GM19035 (cell line): ENCODE results near the gene MSL3B.
"Not testable (repeated sequence)": the region's sequence is repeated elsewhere in the genome, so short reads cannot be mapped to it uniquely, and the experiment has no call there.

ENCODE experiments used
- ATAC-seq: cut with Tn5 transposase; IDR thresholded peaks from one replicate; pipeline ENCODE4 v1.9.1; 2021; ENCODE audit not compliant: unreplicated experiment

MSL3B gene

DNA sequence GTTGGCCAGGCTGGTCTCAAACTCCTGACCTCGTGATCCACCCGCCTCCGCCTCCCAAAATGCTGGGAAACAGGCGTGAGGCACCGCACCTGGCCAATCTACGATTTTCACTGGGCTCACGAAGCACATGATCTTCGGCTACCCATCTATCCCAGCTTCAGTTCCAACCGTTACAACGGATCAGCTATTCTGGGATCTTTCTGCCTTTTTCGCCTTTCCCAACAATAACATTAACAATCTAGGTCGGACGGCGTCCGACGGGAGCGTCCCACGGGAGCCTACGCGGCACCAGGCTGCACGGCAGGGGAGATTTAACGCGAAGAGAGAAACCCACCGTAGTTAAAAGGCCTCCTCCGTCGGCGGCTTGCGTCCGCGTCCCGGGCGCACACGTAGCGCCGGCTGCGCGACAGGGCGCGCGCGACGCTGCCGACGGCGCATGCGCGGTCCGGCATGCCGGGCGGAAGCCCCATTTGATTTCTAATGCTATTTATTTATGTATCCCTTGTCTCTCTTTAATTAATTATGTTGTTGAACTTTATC is at the start of gene MSL3B:
Gene MSL3B, minus strand, starts transcription at position 394 of the 540 bp plus-strand sequence.
- peak; percentile 84 for ATAC-seq

DNA sequence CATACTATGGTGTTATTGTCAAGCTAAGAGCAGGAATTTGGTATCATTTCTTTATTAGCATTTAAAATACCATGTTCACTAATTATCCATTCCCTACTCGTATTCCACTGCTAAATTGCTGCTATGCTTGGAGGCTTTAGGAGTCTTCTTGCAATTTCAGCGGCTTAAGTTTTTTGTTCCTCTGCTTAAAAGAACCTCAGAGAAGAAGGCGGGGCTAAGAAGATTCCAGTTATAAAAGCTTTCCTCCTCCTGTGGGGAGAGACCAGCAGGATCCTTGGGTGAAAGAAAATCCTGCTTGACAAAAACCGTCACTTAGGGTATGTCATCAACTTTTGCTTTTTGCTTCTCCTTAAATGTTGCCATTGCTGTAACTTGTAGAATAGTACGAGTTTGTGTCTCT is 48.9 kb upstream of the MSL3B start, which contains the start of gene TRPM8:
Gene TRPM8, plus strand, starts transcription at position 258 of the 400 bp plus-strand sequence. CDS start 9,165 bp downstream, outside the sequence.
- no peak for ATAC-seq

DNA sequence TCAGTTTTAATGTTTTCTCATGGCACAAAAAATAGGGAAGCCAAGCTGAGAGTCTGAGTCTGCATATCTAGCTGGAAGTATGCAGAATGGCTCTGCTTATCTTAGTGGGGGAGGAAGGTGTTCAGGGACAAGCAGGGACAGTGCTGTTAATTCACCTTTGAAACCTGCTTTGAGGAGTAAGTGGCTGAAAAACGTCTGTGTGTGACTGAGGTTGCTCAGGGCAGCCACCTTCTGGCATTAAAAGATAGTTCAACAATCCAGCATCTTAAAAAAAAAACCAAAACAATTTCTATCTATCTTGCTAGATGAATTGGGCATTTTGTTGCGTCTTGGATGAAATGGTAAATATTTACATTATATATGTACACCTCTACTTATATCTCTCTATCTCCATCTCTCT is 46.9 kb upstream of the MSL3B start:
- ATAC-seq = no peak

DNA sequence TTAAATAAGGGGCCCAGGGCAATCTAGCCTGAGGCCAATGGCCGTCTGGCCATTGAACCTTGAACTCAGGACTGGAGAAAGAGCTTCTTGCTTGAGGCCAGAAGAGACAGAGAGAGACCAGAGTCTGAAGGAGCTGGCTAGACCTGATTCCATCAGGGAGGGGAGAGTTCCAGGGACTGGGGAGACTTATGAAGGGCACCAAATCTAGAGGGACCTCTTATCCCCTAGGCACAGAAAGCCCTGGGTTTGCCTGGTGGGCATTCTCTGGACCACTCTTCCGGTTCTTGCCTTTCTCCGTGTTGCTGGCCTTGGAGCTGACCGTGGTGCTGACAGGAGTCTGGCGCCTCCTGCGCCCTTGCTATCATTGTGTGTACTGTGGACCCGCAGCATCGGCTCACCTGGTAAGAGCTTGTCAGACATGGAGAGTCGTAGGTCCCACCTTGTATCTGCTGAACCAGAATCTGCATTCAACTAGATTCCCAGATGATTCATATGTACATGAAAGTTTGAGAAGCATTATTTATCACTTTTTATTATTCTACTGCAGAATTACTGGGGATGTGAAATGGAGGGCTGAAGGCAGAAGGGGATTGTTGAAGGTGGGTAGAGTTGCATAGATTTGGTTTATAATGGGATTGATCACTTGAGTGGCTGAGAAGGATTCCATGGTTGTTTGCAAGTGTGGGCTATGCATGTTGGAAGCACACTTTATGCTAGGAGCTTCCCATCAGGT is 44.7 kb upstream of the MSL3B start:
- no peak for ATAC-seq

DNA sequence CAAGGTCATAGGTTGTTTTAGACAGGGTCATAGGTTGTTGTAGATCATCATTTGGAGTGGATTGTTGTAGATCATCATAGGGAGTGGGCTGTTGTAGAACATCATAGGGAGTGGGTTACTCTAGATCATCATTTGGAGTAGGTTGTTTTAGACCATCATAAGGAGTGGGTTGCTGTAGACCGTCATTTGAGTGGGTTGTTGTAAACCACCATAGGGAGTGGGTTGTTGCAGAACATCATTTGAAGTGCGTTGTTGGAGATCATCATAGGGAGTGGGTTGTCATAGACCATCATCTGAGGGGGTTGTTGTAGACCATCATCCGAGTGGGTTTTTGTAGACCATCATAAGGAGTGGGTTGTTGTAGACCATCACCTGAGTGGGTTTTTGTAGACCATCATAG is 39.4 kb upstream of the MSL3B start:
- ATAC-seq = no peak

DNA sequence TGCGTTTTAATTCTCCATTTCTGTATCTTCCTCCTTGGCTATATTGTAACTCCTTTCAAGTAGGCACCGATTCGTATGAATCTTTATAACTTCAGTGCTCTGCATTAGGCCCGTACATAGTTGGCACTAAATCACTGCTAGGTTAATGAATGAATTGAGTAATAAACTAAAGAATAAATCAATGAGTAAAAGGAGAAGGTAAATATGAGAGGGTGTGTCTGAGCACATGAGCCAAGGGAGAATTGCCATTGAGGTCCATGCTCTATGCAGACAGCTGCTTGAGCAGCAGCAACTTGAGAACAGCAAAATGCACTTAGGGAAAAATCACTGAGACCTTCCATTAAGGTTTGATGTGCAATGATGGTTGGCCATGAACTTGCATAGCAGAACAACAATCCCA is 37.8 kb upstream of the MSL3B start:
- no peak for ATAC-seq

DNA sequence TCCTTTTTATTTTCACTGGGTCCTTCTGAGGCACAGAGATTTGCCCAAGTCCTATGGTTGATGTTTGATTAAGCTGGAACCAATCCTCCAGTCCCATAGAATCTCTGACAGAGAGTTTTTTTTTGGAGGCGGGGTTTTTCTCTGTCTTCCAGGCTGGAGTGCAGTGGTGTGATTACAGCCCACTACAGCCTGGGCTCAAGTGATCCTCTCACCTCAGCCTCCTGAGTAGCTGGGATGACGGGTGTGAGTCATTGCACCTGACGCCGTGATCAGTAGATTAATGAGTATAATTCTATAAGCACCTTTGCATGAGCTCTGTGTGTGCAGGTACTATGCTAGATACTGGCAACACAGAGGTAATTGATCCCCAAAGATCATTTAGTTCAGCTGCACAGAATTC is 33.7 kb upstream of the MSL3B start:
- no peak for ATAC-seq

DNA sequence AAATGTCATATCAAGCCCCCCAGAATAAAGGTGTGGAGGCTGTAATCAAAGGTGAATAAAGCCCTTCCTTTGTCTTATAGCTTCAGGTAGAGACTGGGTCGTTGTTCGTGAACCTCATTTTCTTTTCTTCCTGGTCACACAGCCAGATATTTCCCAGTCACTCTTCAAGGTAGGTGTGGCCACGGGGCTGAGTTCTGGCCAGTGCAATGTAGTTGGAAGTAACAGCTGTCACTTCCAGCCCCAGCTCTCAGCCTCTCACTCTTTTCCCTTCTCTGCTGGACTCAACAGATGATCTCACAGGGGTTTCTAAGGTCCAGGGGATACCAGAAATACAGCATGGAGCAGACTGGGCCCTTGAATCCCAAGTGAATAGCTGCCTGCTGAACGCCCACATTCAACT is 33.2 kb upstream of the MSL3B start:
- no peak for ATAC-seq

DNA sequence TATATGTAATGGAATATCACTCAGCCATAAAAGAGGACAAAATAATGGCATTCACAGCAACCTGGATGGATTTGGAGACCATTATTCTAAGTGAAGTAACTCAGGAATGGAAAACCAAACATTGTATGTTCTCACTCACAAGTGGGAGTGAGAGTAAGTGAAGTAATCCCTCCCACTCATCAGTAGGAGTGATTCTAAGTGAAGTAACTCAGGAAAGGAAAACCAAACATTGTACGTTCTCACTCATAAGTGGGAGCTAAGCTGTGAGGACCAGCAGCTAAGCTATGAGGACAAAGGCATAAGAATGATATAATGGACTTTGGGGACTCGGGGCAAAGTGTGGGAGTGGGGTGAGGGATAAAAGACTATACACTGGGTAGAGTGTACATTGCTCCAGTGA is 28.1 kb upstream of the MSL3B start:
- not testable (repeated sequence) for ATAC-seq

DNA sequence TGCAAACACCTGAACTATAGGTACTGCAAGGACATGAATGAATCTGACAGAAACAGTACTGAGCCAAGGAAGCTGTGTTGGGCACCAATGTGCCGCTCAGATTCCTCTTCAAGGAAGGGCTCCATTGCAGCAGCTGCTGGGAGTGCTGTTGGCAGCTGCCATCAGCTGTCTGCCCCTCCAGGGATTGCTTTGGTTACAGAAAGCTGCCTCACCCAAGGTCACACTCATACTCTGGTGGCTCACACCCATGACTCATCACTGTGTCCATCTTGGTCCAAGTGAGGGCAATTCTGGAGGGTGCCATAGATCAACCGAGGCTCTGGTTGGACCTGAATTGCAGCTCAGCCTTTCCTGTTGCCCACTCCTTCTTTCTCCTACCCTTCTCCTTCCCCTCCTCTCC is 24.6 kb upstream of the MSL3B start:
- no peak for ATAC-seq

DNA sequence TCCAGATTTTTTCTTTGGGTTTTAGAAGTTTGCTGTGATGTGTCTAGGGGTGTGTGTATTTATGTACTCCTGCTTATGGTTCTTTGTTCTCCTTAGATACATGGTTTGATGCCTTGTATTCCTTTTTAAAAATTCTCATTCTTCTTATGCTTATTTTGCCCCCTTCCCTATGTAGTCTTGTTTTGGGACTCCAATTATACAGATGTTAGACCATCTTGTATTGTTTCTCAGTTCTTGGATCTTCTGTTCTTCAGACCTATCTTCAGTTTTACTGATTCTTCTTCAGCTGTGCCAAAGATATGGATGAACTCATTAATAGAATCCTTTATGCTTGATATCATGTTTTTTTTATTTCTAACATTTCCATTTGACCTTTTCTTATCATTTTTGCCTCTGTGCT is 14.2 kb upstream of the MSL3B start:
- ATAC-seq = no peak

DNA sequence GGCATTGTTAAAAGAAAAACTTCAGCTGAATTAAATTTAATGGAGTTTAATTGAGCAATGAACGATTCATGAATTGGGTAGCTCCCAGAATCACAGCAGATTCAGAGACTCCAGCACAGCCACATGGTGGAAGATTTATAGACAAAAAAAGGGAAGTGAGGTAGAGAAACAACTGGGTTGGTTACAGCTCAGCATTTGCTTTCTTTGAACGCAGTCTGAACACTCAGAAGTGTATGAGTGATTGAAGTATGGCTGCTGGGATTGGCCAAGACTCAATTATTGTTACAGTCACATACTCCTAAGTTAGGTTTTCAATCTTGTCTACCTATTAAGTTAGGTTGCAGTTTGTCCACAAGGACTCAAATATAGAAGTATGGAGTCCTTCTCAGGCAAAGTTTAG is 3.9 kb upstream of the MSL3B start:
- not testable (repeated sequence) for ATAC-seq

DNA sequence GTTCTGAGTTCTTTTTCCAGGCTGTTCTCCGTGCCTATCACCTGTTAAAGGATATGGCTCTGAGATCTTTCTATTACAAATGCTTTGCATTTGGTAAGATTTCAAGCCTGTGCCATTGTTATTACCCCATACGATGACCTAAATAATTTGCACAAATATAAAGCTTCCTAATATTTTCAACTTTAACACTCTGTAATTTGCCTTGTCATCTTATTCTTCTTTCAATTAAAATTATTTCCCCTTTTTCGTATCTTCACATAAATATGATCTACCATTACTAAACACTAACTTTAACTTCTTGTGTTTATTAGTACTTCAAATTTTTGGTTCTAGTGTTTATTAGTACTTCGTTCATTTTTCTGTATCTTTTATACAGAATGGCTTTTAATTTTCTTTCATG is 3.2 kb upstream of the MSL3B start:
- no peak for ATAC-seq

DNA sequence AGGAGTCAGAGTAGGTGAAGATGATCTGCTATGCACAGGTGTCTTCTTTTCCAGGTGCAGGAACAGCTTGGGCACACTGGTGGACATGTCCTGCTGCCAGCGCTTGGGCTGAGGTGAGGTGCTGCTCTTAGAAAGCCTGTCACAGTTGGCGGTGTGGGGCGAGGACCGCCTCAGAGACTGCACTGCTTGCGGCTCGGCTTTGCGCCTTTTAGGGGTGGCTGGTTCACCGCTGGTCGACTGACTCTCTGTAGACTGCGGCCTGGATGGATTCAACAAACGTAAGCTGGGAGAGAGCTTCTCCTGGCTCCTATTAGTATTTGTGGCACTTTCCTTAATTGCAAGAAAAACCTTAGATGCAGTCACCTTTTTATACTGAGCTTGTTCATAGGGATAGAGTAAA is 1.7 kb downstream of the MSL3B start:
- no peak for ATAC-seq

DNA sequence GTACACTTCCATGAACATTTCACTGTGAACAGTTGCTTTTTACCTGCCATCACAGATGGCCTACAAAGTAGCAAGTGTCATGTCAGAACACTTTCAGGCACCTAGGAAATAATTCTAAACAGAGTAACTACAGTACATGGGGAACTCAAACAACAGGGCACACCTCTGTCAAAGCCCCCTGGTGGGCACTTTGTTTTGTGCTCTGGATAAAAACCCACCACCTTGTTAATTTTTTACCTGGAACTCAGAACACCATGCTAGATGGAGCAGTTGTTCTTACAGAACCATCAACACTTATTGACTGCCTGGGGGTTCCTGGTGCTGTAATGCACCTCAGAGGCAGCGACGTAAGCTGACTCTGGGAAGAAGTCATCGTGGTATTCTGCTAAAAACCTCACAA is 2.3 kb downstream of the MSL3B start:
- ATAC-seq = no peak

DNA sequence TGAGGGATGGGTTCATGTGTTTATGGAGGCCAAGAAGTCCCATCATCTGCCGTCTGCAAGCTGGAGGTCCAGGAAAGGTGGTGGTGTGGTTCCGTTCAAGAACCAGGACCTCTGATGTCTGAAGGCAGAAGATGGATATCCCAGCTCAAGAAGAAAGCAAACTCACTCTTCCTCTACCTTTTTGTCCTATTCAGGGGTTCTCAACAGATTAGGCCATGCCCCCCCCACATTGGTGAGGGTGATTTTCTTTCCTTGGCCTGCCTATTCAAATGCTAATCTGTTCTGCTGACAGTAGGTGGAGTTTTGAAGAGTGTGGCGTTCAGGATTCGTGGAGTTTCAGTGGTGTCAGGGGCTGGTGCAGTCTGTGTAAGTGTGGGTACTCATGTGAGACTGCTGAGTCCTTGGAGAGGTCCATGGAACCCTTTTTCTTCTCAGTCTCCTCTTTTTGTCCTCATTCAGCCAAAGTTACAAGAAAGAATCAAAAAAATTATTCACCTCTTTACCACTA is 5.9 kb downstream of the MSL3B start:
- ATAC-seq = no peak

DNA sequence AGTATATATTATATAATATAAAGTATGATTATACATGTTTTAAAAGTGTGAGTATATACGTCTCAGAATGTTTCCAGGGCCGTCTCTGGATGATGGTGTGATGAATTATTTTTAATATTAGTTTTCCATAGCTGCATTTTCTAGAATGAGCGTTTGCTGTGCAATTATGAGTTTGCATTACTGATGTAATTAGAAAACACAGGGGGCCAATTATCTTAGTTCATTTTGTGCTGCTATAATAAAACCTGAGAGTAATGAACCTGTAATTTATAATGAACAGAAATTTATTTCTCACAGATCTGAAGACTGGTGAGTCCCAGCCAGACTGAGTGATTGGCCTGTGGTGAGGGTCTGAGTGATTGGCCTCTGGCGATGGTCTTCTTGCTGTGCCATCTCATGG is 9.9 kb downstream of the MSL3B start:
- ATAC-seq = no peak

DNA sequence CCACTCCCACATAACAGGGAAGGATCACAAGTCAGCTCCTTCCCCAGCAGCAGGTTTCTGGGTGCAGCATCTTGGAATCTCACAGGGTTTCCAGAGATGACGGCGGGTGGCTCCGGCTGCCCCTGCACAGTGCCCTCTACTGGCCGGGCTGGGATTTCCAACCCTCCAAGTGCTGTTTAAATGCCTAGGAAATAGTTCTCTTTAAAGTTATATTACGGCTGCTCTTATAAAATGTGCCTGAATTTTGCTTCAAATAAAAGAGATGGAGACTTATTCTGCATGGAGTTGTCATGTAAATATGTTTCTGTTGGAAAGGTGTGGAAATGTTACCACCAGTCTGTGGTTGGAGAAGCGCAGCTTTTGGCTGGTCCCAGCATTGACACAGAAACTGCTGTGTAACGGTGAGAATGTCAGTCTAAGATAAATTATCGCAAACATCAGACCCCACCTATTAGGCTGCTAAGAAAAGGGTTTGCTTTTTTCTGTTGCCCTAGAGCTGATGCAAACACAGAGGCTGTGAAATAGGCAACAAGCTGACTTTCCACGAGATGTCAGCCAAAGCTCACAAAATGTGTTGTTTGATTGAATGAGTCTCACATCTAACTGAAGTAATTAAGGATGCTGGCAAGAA is 10.6 kb downstream of the MSL3B start:
- ATAC-seq = no peak

DNA sequence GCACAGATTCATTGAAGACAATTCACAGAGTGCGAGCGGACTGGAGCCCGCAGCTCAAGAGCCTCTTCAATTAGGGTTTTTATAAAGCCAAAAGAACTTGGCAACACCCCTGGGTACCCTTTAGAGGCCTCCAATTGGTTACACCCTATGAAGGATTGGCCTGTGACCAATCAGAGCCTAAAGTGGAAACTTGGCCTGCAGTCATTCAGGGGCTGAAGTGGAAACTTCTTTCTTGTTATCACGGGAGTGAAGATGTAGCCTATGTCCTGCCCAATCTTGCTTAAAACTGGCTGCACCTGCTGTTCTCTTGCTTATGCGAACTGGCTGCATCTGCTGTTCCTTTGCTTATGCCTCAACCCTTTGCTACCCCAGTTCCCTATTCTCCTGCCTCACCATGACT is 12.0 kb downstream of the MSL3B start:
- ATAC-seq = no peak

DNA sequence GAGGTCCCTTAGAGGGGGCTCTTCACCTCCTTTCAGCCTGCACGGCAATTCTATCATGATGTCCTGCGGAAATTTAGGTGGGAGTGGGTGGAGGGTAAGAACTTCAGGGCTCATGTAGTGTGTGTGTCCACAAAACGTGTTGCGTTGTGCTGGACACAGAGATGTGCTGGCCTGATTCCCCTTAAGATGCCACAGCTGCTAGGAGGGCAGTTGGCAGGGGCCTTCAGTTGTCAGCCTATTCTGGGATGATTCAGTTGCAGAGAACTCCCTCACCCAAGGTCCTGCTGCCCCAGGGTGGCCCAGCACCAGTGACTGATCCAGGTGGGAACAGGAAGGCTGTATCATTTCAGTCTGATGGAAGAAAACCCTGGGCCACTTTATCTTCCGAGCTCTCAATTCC is 12.8 kb downstream of the MSL3B start:
- no peak for ATAC-seq

DNA sequence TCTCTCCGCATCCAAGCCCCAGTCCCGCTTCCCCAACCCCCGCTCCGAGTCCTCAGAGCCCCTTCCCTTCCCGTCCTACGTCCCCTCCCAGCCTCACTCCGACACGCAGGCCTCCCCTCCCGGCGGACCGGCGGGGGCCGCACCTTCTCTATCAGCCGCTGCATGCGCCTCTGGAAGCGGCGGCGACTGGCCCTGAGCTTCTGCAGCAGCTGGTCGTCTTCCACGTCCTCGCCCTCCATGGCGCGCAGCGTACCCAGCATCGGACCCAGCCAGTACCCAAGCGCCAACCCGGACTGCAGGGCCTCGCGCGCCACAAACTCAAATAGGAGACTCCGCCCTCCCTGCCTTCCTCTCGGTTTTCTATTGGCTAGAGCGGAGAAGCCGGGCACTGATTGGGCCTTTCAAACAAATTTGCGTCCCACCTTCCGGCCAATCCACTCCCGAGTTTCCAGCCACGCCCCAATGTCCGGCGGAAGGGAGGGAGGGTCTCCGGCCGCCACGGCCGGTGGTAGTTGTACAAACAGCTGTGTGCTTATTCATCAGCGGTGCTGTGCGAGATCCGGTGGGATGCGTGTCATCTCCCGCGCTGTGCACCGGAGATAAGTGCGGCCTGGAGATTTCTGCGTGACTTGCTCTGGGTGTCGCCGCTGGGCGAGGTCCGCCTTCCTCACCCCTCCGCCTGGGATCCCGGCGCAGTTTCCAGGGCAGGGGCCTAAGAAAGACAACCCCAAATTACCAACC is 13.8 kb downstream of the MSL3B start, which contains the start of gene HJURP:
Gene HJURP, minus strand, starts transcription at position 295 of the 741 bp plus-strand sequence. Its CDS starts 35 bp downstream, at position 260.
- ATAC-seq = peak; percentile 92

DNA sequence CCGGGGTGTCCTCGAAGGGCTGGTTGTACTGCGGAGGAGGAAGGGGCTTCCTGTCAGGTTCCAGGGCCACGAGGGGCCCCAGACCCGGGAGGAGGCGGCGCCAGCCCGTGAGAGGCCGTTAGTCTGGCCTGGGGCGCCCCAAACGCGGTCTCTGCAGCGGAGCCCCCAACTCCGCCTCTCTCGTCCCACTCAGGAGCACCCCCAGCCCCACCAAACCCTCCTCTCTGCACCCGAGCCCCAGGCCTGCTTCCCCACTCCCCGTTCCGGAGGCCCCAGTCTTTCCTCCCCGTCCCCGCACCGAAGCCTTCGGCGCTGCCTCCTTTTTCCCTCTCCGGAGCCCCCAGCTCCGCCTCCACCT is 14.3 kb downstream of the MSL3B start:
- no peak for ATAC-seq
